ENCODE measurements around the gene IFTAP.

GRCh38 chr11:36695571-36695970 is 101.3 kb downstream of the IFTAP start:
- TF ChIP-seq ZNF142 (CRISPR knock-in tag; IDR thresholded peaks at IDR 0.05) (no peak), TRIM24 (CRISPR knock-in tag; IDR thresholded peaks at IDR 0.05) (no peak), MYNN (CRISPR knock-in tag; IDR thresholded peaks at IDR 0.05; ENCODE audit: low read depth) (no peak), NFE2L1 (CRISPR knock-in tag; IDR thresholded peaks at IDR 0.05; ENCODE audit: borderline replicate concordance) (no peak), RBM22 (optimal IDR thresholded peaks at IDR 0.05; ENCODE audit: low read length) (no peak), BRF2 (CRISPR knock-in tag; IDR thresholded peaks at IDR 0.05) (no peak), NCOA5 (CRISPR knock-in tag; IDR thresholded peaks at IDR 0.05) (no peak), FOXP4 (CRISPR knock-in tag; IDR thresholded peaks at IDR 0.05) (no peak), CTCF (CRISPR knock-in tag; IDR thresholded peaks at IDR 0.05) (no peak), ZBTB21 (CRISPR knock-in tag; IDR thresholded peaks at IDR 0.05) (no peak), SUZ12 (IDR thresholded peaks at IDR 0.05; ENCODE audit: low read depth, low read length) (no peak)

All from HepG2 (cell line).